ENCODE measurements around the gene ARID1B.

The ARID1B gene

DNA sequence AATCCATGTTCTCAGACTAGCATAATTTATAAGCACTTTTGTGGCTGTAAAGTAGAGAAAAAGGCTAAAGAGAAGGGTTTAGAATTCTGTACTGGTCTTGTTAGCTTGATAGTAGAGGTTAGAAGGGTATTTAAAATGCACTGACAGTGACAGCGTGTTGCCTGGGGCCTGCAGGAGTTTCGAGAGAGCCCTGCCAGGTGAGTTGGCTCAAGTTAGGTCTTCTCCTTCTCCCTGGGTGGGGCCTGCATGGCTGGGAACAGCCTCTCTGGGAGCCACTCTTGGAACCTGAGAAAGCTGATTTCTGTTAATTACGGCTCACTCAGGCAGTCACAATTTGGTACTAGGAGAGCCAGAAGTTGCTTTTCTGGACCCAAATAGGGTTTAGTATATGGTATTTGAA, 103.7 kb downstream of the ARID1B start:
- DNase-seq (ENCODE audit: low spot score), result no peak

DNA sequence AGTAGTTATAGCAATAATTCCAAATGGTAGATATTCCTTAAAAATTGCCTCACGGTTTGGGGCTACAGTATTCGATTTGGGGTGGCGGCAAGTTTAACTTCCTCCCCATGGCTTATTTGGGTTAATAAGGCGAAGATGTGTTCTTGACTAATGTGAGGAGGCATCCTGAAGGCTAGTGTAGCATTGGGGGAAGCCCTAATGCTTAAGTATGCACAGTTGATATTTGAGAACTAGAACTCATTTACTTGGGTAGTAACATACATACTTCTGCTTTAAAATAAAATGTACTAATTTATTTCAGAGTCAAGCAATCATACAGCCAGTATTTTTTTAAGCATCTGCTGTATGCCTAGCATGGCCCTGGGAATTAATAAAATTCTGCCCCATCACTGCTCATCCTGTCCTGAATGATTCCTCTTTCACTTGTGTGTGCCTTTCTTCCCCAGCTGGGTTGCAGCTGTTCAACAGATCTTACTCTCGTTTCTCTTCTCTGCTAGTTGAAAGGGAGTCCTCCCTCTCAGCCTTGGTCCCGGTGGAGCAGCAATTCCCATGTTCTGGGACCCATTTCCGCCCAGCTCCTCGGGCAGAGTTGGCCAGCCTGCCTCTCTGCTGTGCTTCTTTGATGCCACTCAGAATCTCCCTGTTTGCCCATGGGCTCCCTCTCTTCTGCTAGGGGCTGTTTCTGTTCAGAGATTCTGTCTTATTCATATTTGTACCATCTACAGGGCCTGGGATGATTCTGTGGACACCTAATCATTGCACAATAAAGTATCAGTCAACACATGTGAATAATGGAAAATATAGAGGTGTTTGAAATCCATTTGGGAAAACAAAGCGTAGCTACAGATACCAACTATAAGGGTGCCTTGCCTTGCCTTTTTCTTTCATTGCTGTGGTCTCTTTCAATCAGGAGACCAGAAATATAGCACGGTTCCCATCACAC, 104.8 kb downstream of the ARID1B start:
- no peak for DNase-seq (ENCODE audit: low spot score)

DNA sequence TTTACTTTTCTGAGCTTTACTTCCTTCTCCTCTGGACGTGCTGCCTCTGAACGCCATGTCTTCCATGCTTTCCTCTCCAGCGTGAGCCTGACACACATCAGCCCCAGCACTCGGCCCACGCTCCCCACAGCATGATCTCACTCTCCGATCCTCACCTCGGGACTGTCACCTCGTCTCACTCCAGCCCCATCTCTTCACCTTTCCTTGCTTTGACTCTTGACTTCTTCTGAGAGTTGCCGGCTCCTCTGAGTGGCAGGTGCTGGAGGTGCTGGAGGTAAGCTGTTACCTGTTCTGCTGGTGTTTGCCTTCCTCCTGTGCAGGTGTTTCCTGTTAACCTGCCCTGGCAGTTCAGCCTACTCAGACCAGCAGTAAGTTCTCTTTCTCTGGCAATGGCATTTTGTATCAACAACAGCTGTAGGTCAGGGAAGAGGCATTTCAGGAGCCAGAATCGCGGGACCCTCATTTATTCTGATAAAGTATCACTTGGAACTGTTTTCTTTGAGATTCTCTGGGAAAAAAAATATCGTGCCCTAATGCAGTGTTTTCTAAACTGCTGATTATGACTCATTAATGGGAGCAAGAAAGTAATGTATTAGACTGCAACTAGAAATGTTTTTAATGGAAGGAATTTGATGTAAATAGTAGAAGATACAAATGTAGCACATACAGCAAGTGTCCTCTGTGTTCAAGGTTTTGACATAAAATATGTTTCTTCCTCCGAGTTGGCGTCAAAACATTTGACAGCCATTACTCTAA, 106.5 kb downstream of the ARID1B start:
- no peak for DNase-seq (ENCODE audit: low spot score)

- no peak for DNase-seq (ENCODE audit: low spot score)
Measured at GRCh38 chr6:156884306-156884705, 107.1 kb downstream of the ARID1B start.

DNA sequence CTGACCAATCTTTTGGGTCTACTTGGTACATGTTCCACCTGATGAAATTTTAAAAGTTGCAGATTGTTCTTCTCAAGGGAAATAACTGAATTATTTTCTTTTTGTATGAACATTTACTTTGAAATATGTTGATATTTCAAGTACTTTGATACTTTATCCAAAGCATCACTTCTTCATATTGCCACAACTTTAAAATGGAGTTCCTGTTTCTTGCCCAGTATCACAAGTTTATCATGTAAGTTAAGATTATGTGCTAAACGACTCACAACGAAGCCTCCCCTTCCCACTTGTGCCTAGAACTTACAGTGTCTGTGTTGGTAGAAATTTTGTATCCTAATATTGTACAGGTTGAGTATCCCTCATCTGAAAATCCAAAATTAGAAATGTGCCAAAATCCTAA, 108.4 kb downstream of the ARID1B start:
- DNase-seq (ENCODE audit: low spot score), result no peak

DNA sequence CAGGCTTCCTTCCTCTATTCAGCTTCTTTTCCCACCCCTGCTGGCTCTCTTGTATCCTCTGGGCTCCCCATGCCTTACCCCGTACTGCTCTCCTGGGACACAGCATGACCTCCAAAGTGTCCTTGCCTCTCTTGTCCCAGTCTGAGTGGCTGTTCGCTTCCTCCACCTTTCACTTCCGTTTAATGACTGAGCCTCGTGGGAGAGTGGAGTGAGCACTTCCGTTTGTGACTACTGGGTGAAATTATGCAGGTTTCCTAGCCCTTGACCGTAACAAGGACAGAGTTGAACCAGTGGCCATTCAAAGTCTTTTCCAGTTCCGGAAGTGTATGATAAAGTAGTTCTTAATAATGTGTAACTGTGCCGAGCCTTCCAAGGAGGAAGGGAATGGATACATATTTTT, 109.2 kb downstream of the ARID1B start:
- DNase-seq (ENCODE audit: low spot score), result no peak

GRCh38 chr6:156887623-156888269, 110.6 kb downstream of the ARID1B start:
- no peak for DNase-seq (ENCODE audit: low spot score)

- DNase-seq (ENCODE audit: low spot score), result no peak
Measured at GRCh38 chr6:156889469-156889868, 112.3 kb downstream of the ARID1B start.

DNA sequence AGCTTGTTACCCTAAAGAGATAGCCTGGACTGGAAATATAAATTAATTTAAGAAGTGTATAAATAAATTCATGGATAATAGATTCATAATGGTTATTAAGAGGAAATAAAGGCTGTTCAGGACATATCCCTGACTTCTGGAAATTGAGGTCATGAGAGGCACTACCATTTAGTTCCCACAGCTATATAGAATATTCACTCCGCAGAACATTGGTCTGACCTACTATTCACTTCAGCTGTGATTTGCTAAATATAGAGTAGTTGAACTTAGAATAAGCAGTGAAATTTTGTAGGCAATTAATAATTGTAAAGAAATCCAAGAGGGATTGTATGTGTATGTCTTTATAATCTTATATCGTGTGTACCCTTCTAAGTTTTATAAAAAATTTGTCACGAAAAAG, 112.8 kb downstream of the ARID1B start:
- DNase-seq (ENCODE audit: low spot score), result no peak

DNA sequence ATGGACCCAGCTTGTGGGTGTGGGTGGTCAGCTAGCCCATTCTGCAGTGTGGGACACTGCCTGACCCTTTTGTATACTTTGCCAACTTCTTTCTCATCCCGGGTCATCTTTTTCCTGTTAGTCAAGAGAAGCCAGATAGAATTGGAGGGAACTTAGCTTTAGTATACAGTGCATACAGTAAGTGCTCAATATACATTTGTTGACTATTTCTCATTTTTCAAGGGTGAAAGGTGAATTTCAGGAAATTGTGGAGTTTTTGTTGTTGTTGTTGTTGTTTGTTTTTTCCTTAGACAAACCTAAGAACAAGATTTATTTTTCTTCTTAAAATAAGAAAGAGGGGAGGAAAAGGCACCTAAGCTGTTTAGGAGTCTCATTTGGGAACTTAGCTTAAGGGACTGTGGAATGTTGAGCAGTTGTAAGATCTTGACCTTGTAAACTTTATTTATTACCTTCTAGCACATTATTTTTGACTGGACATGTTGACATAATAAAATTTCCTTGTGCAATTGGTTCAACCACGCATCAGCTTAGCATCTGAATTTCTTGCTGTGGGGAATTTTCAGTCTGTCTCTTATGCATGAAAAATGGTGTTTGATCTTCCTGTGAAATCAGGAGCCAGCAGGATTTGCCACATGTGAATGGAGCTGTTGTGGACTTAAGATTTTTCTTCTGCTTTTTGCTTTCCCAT, 113.6 kb downstream of the ARID1B start:
- DNase-seq (ENCODE audit: low spot score), result no peak

DNA sequence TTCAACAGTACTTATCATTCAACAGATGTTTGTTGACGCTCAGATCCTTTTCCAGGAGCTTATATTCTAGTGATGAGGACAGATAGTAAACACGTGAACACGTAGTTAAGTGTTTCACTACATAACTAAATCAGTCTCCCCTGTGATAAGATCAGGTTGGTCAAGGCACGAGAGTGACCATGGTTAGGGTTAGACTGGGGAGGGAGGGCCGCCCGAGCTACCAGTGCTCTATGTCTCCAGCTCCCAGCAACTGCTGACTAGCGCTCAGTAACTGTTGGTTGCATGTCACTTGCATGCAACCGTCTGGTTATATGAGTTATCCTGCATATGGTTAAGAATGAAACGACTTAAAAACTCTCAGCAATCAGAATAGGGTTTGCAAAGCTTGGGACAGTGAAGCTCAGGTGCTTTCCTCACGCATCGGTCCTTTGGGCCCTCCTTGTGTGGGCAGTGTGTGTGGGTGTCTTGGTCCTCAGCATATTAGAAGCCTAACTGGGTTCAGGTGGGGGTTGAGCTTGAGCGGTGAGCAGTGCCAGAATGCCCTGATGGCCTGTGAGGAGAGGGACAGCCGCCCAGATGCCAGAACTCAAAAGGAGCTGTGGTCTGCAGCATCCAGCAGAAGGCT, 120.8 kb downstream of the ARID1B start:
- no peak for DNase-seq (ENCODE audit: low spot score)

GRCh38 chr6:156899071-156899470, 121.9 kb downstream of the ARID1B start:
- no peak for DNase-seq (ENCODE audit: low spot score)

DNA sequence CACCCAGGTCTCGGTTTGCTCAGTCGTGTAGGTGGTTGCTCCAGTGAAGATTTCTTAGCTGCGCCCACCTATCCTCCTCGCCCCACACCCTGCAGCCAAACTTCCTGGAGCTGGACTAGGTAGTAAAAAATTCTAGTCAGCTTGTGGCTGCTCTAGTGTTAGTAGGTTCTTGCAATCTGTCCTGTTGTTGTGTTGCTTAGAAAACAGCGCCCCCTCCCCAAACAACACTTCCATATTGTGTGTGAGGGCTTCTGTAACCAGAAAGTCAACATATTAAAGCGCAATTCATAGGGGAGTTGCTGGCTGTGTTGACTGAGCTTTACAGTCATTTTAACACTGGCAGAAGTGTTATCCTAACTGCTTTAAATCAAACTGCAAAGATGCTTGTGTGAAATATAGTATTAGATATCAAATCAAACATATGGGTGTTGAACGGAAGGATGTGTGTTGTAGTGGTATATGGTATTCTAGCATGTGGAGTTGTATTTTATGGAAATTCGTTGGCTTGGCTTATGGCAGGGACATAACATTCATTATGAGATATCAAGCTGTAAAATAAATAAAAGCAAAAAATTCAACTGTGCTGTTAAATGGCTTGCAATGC, 122.5 kb downstream of the ARID1B start:
- DNase-seq (ENCODE audit: low spot score), result no peak

GRCh38 chr6:156900292-156900691, 123.1 kb downstream of the ARID1B start:
- no peak for DNase-seq (ENCODE audit: low spot score)

DNA sequence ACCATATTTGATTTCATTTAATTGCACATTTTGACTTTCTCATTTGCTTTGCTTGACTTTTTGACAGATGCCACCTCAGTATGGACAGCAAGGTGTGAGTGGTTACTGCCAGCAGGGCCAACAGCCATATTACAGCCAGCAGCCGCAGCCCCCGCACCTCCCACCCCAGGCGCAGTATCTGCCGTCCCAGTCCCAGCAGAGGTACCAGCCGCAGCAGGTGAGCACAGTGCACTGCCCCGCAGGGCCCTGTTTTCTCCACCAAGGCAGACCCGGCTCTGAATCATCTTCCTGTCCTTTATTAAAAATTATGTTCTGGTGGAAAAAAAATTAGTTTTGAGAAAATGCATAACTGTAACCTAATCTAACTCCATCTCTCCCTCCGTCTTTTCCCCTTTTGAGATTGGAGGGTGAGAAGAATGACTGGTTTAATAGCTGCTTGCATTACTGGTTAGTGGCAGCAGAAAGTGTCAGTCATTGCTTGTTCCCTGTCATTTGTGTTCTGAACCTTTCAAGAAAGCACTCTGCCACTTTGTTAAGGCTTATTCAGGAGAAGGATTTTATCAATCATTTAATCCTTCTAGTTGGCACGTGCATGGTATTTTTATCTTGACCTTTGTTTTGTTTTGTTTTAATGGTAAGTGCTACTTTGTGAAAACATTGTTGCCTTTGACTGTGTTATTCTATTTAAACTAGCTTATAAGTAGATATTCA, 124.3 kb downstream of the ARID1B start:
- no peak for DNase-seq (ENCODE audit: low spot score)

DNA sequence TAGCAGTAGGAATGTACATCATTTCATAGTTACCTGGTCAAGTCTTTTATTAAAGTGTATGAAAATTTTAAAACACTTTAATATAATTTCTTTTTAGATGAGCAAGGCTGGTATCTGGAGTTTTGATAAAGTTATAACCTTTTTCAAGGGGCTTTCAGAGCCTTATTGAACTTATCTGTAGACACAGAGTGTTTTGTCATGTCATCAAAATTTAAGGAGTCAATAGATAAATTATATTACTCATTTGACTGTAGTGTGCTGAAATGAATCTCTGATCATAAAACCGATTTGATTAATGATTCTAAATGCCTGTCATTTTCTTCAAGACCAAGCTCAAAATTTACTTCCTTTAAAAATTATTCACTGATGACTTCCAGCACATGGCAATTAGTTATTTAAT, 125.6 kb downstream of the ARID1B start:
- no peak for DNase-seq (ENCODE audit: low spot score)

DNA sequence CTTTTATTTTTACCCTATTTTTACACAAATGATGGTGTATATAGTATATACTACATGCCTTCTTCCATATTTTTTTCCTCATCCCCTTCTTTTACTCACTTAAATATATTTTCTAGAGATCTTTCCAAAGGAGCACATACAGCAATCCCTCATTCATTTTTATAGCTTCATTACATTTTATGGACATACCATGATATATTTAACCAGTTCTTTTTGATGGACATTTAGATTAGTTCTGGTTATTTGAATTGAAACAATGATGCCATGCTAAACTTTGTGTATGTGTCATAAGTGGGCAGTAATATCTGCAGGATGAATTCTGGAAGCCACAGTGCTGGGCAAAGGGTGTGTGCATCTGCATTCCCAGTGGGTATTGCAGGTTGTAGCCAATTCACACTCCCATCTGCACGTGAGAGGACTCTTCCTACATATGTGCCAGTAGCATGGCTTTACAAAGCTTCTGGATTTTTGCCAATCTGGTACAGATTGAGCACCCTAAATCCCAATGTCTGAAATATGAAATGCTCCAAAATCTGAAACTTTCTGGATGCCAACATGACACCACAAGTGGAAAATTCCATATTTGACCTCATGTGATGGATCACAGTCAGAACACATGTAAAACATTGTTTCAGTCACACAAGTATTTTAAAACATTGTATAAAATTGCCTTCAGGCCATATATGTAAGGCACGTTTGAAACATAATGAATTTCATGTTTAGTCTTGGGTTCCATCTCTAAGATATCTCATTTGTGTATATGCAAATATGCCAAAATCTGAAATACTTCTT, 127.2 kb downstream of the ARID1B start:
- DNase-seq (ENCODE audit: low spot score), result no peak

DNA sequence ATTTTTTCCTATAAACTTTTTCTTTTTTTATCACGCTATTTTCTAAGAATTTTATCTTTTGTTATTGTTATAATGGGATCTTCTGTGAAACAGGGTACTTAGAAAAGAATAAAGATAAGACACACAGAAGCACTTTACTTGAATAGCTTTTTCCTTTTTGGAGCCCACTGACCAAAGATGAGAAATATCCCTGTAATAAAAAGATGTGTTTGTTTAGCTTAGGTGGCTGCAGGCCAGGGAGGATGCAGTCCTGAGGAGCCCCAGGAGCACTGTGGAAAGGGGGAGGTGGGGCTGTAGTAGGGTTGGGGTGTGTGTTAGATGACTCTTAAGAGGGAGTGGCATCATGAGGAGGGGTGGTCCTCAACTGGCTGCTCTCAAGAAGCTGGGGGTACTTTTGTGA, 128.6 kb downstream of the ARID1B start:
- no peak for DNase-seq (ENCODE audit: low spot score)

- DNase-seq (ENCODE audit: low spot score), result no peak
Measured at GRCh38 chr6:156906451-156906850, 129.3 kb downstream of the ARID1B start.

All from ecto neural progenitor cell (in vitro differentiated cells).